Left renal pelvis (tissue), 4 donors: Measurements from ENCODE around the gene CACNA1E. TPM values are rescaled to one million over a fixed set of nuclear protein-coding genes. Genes with fewer than 3 reads are reported as not detected.

ENCODE experiments used
- DNase-seq, 4 donors: peaks; one replicate each; pipeline ENCODE4 v3.0.0-alpha.2; 2013; ENCODE audit warnings: low read depth in 4 of 4, low spot score in 3 of 4
- polyA plus RNA-seq, 4 donors: library from polyadenylated mRNA; unstranded; fragments of 120-200 nt; gene quantifications; one replicate each; pipeline ENCODE4 v1.2.1, GENCODE V29; 2013; ENCODE audit not compliant: insufficient read length in 4 of 4

CACNA1E gene
- polyA plus RNA-seq, 4 donors, result 0.19 to 0.47 (median 0.41) TPM

DNA sequence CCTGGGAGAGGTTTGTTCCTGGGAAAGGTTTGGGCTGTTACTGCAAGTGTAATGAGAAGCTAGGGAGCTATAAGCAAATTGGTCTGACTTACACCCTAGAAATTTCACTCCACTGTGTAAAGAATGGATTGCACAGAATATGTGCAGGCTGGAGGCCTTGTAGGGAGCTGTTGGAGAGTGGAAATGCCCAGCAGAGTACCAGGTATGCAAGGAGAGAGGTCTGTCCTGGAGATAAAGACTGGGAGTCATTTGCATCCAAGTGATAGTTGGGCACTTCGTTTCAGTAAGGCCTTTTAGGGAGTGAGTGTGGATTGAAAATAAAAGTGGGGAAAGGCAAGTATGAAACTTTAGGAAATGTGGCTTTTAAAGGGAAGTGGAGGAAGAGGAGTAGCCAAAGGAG, 75.8 kb downstream of the CACNA1E start:
- DNase-seq, result no peak

DNA sequence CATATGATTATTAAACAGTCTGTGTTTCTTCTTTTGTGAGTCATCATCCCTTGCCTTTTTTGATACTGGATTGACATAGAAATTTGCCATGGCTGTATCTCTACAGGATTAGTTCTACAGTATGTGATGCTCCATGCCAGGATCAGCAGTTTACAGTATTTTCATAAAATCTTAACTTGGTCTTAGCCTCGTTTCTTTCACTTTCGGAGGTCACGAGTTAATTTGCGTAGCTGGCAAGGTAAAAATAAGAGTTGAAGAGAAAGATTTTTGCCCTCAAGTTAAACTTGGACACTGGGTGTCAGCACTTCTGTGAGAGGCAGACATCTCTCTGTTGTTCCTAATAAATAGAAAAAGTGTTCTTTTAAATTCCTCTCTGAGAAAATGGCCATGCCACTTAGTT, 79.1 kb downstream of the CACNA1E start:
- no peak for DNase-seq

DNA sequence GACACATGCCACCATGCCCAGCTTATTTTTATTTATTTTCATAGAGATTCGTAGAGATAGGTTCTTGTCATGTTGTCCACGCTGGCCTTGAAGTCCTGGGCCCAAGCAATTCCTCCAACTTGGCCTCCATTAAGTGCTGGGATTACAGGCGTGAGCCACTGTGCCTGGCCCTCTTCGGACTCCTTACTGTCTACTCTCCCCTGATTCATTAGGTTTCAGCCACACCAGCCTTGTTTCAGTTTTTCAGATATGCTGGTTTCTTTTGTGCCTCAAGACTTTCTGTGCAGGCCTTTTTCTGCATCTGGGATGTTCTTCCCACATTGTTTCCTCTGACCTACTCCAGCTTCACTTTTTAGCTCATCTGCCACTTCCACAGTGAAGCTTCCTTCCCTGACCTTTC, 85.4 kb downstream of the CACNA1E start:
- DNase-seq, result no peak

DNA sequence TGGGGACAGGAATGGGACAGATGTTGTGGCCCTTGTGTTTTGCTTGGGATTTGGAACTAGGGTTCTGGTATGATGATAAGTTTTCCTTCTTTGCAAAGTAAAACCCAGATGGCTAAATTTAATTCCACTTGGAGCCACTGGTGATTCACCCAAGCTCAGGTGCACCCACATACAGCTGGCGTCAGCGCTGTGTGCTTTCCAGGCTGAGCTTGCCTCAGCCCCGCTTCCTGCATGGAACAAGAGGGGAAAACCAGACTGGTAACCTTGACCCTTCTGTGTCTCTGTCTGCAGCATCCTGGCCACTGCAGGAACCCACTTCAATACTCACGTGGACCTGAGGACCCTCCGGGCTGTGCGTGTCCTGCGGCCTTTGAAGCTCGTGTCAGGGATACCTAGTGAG, 94.2 kb downstream of the CACNA1E start:
- no peak for DNase-seq

DNA sequence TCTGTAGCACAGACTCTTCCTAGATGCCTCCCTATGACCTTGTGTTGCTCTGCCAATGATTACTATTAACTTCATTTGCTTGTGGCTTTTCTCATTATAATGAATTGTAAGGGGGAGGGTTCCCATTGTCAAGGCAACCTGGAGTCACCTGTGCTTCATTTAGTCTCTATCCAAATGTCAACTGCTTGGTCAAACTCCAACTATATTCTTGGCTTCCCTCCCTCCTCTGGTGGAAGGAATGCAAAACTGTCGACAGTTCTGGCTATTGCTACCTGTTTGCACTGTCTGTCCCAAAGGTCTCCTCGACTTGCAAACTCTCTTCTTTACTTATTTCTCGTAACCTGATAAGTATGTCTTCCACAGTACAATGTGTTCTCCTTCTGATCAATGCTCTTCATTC, 100.3 kb downstream of the CACNA1E start:
- DNase-seq, result no peak

DNA sequence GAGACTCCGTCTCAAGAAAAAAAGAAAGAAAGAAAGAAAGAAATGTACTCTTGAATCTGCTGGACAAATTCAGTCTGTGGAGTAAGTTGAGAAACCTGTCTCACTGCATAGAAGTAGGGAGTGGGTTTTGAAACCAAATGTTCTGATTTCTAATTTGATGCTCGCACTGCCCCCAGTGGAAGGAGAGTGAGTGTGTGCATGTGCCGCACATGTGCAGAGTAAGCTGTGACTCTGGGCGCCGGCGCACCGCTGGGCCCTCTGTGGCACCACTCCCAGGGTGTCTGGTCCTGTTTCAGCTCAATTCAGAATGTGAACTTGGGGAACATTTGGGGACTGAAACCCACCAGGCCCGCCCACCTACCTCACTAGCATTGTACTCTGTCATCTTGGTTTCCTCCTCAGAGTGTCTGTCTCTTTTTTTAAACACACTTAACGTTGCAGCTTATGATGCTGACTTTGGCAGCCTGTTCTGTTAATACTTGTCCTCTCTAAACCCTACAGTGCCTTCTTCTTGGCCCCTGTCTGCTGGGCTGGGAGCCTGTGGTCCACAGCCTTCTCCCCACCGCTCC, 104.6 kb downstream of the CACNA1E start:
- no peak for DNase-seq

DNA sequence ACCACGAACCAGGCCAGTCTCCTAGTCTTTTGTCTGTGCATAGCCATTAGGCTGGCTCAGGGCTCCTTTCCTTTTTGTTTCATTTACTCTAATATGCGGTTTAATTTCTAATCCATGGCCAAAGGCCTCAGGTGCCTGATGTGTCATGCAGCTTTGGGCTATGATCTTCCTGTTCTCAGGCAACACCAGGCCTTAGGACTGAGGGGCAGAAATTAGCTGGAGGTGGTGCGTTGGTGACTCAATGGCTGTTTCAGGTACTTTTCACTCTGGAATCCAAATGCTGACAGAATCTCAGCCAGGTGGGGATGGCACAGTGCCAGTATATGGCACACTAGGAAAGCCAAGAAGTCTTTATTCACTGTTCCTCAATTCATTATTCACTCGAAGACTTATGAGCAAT, 105.3 kb downstream of the CACNA1E start:
- DNase-seq, result no peak

DNA sequence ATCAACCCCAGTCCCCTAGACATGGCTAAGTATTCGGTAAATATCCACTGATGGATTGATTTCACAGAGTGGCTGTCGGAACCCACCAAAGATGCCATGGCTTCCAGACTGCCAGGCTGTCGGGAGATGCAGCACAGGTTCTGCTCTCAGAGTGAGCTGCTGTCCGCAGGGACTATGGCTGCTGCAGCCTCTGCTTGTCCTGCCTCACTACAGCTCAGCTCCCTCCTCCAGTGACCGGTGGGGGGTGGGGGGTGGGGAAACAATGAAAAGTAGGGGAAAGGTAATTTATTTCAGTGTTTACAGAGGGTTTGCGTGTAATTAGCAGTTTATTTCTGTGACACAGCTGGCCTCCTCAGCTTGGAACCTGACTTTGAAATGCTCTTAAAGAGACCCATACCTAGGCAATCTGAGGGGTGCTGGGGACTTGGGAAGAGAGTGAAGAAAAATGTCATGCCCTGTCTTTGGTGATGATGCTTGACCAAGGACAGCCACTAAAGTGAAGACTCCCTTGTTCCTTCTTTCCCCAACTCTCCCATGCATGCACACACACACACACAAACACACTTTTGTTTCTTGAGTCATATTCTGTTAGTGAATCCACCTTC, 109.0 kb downstream of the CACNA1E start:
- no peak for DNase-seq

DNA sequence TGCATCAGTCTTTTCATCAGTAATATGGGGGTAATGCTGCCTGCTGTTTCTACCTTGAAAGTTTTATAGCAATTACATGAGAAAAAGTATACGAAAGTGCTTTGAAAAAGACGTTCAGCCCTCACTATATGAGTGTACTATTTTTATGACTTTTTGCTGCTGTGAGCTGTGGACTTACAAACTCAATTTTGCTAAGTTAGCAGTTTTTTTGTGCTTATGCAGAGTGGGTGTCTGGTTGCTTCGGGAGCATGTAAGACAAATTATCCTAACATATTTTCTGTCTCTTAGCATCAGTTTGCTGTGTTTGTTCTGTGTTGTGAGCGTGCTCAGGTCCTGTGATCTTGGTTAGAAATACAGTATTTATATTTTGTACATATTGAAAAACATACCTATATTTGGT, 109.7 kb downstream of the CACNA1E start:
- no peak for DNase-seq

DNA sequence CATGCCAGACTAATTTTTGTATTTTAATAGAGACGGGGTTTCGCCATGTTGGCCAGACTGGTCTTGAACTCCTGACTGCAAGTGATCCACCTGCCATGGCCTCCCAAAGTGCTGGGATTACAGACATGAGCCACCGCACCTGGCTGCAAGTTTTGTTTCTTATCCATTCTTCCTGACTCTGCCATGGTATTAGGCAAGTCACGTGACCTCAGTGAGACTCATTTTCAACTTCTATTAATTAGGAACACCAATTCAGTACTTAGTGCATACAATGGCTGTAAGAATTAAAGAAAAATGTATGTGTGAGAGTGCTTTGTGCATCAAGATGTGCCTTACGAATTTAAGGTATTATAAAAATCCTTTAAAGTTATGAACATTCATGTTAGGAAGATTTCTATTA, 111.2 kb downstream of the CACNA1E start:
- no peak for DNase-seq

DNA sequence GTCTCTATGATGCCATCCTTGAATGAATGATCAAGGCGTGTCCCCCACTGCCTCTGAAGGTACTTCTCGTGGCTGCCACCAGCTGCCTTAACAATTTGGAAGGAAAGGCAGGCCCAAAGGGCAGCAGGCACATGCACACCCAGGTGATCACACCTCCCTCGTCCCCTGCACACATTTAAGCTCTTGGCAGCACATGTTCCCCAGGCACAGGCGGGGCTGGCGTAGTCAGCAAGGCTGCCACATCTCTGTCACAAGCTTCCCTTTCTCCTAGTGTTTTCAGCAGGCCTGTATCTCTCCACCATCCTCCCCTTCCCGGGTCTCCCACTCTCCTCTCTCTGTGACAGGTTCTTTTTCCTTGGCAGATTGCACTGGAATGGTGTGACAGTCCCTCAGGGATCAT, 111.9 kb downstream of the CACNA1E start:
- DNase-seq, result no peak

DNA sequence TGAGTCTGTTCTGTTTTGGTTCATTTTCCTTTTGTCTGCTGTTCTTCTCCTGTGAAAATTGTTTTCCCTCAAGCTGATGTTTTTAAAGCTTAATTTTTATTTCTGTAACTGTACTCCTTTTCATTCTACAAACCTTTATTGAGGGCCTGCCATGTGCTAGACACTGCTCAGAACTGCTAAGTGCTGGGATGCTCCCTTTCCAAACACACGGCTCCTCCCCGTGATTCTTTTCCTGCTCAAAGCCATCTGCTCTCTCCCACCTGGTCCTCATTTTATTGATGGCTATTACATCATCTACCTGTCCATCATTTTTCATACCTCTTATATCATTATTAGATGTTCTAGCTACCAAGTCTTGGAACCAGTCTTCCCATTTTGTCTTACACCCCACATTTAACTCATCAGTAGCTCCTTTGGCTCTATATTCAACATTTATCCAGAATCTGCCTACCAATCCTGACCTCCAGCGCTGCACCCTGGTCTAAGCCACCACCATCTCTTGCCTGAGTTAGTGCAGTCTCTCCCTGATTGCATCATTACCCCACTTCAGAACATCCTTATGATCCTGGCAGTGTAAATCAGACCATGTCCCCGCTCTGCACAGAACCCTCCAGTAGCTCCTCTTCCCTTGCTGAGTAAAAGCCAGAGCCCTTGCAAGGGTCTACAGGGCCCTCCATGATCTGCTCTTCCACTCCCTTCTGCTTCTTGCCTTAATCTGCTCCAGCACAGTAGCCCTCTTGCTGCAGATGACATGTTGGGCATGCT, 118.1 kb downstream of the CACNA1E start:
- no peak for DNase-seq

DNA sequence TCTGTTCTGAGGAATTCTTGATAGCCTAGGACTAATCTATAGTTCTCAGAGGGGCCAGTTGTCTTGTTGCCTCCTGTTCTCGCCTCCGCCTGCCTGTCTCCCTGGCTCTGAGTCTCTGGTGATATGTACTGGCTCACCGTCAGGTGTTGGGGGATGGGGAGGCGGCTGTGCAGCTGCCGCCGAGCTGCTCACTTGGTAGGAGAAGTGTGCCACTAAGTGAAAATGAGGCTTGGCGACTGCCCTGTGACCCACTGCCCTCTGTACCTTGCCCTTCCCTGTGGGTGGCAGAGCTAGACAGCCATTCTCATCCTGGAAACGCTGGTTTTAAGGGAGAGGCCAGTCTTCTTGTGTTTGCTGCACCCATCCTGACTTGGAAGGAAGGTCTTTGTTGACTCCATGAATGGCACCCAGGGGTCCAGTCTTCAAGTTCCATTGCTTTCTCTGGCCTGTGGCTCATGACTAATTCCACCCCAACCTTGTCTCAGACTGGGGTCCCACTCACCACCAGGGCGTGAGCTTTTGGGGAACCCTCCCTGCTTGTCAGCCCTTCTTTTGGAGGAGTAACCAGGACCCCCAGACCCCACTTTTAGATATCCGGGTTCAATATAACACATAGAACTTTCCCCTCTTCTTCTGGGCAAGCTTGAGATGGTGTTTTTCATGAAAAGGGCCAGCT, 120.6 kb downstream of the CACNA1E start:
- DNase-seq, result no peak

DNA sequence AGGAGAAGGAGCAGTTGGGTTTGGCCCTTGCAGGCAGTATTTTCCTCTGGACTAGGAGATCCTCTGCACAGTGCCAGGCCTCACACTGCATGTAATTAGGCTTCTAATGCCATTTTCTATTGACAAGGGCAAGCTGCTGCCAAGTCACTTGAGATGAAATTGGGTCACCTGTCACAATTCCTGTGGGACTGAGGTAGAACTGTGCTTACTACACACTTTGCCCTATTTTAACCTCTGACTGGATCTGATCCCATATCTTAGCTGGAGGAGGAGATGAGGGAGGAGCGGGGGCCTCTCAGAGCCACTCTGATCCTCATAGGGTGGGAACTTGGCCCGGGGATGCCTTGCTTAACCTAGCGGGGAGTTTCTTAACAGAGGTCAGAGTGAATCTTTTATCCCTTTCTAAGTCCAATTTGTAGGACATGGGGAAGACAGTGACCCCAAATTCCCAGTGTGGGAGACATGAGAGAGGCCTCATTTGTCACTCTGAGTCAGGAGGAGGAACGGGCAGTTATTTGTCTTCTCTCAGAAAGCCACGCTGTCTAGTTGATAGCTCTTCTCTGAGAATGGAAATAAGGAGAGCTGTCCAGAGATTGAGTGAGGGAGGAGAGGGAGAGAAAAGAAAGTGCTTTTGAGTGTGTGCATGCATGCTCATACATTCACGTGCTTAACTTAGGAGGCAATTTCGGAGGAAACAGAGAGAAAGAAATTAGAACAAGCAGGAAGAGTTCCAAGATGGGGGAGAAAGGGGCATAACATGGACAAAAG, 121.3 kb downstream of the CACNA1E start:
- no peak for DNase-seq

DNA sequence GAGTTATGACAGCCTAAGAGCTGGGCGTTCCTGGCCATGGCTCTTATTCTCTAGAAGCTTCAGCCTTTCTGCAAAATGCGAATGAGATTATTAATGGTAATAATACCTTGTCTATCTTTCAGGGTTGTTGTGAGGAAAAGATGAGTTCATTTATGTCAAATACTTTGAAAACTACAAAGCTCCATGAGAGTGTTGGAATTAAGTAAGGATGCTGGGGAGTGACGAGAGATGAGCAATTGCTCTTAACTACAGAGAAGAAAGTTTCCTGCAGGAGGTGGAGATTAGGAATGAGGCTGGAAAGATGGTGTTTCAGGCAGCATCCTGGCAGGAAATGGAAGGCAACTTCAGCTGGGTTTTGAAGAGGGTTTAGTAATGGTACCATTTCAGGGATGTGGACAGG, 124.2 kb downstream of the CACNA1E start:
- DNase-seq, result no peak

DNA sequence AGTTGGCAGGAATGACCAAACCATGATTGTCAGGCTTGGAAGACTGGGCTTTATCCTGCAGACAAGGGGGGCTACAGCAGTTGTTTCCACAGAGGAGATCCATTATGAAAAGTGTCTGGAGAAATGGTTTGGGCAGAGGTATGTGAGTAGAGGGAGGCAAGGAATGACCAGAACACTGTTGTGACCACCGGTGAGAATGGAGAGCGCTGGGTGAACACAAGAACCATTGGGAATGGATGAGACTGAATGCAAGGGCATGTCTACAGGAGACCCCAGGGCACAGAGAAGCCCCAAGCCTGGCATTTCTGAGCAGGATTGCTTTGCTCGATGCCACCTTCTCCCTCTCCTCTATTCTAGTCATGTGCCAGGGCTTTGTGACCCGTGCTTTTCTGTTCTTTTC, 125.1 kb downstream of the CACNA1E start:
- no peak for DNase-seq

DNA sequence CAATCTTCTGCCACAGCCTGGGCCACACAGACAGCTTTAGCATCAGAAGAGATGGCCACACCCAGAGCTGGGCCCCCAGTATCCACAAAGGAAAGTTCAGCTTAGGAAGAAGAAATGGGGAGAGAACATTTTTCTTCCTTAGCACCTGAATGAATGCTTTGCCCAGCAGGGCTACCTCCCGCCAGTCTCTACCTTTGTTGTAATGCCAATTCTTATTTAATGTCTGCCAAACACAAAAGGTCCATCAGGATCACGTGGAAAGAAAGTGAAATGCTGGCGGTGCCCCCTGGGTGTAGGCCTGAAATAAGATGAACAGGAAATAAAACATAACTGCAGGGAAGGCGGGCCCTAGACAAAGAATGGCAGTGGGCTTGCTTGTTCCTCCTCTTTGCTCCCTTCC, 125.6 kb downstream of the CACNA1E start:
- DNase-seq, result no peak

DNA sequence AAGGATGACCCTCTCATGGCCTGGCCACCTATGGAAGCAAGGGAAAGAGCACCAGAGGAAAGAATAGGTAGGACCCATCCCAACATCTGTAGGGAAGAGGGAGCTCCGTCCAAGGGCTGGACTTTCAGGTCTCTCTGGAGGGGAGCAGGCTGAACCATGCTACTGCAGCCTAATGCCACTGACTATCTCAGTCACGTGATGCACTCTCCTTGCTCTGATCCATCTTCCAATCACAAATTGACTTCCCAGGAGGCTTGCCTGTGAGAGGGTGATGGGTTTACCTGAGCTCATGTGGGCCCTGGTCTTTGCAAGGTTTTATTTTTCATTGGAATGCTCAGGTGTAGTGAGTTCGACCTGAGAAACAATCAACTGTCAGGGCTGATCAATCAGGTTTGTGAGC, 128.8 kb downstream of the CACNA1E start:
- no peak for DNase-seq

DNA sequence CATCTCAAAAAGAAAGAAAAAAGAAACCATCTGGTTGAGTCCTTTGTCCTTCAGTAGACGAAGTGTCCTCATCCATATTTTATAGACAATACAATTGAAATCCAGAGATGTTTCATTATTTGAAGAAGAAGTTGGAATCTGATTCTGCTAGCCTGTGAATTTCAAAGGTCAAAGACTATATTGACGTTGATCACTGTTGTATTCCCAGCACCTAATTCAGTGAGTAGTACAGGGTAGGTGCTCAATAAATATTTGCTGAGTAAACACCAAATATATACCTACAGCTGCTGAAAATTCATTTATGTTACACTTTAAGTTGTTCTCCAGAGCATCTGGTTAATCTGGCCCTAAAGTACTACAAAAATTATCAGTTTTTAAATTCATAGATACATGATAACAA, 135.2 kb downstream of the CACNA1E start:
- DNase-seq, result no peak

DNA sequence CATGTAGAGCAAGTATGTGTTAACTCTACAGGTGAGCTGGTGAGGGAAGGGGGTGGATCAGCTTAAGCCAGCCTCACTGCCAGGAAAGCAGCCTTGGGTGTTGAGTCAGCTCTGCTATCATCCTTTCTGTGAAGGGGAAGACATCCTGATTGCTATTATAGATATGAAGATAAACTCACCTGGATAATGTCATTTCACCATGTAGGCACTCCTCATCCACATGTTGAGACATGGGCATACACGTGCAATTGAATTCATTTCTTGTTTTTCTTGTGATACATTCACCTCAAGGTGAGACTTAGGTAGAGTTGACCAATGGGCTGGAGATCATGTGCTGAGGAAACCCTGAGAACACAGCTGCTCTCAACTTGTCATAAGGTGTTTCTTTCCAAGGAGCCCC, 136.9 kb downstream of the CACNA1E start:
- no peak for DNase-seq

DNA sequence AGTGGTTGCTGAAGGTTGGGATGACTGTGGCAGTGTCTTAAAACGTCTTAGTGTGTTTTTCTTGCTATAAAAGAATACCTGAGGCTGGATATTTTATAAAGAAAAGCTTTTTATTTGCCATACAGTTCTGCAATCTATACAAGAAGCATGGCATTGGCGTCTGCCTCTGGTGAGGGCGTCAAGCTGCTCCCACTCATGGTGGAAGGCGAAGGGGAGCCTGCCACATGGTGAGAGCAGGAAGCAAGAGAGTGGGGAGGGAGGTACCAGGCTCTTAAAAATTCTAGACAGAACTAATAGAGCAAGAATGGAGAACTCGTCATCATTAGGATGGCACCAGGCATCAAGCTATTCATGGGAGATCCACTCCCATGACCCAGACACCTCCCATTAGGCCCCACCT, 140.5 kb downstream of the CACNA1E start:
- no peak for DNase-seq
